H4 (cell line): ENCODE results near the gene WSB2. TPM values are rescaled to one million over a fixed set of nuclear protein-coding genes. Genes with fewer than 3 reads are reported as not detected.
A peak's percentile ranks its signal among the peaks of the same experiment; 100 is the strongest.
"Not testable (repeated sequence)": the region's sequence is repeated elsewhere in the genome, so short reads cannot be mapped to it uniquely, and the experiment has no call there.

Source experiments
- DNase-seq: peaks from one replicate; pipeline ENCODE4 v3.0.0-alpha.2; 2015; ENCODE audit warnings: low spot score
- total RNA-seq: library from RNA; depleted of rRNA; stranded (reverse); fragments of >200 nt; shearing (Covaris generic); gene quantifications from 2 replicates; pipeline ENCODE4 v1.2.3, GENCODE V29; 2014

The WSB2 gene
- total RNA-seq, 1 experiment from 2014 or later, result 178 TPM

GRCh38 chr12:118035190-118036041 is 25.6 kb downstream of the WSB2 start:
- DNase-seq, result peak; percentile 47

- DNase-seq, result peak; percentile 44
These were observed 26.4 kb downstream of the WSB2 start for GRCh38 chr12:118034429-118035189.

GRCh38 chr12:118033902-118034301 is 27.1 kb downstream of the WSB2 start:
- DNase-seq, result no peak

GRCh38 chr12:118033323-118033722 is 27.7 kb downstream of the WSB2 start:
- DNase-seq, result no peak

GRCh38 chr12:118032188-118032587 is 28.8 kb downstream of the WSB2 start:
- DNase-seq, result no peak

- no peak for DNase-seq
These were observed 31.8 kb downstream of the WSB2 start for GRCh38 chr12:118029166-118029565.

GRCh38 chr12:118025168-118025567 is 35.8 kb downstream of the WSB2 start:
- no peak for DNase-seq

GRCh38 chr12:118023301-118023860 is 37.6 kb downstream of the WSB2 start:
- DNase-seq, result no peak

GRCh38 chr12:118022728-118023109 is 38.3 kb downstream of the WSB2 start:
- DNase-seq, result no peak

GRCh38 chr12:118022097-118022727 is 38.8 kb downstream of the WSB2 start:
- DNase-seq, result not testable (repeated sequence)

GRCh38 chr12:118020036-118020435 is 40.9 kb downstream of the WSB2 start:
- no peak for DNase-seq

- DNase-seq, result no peak
These were observed 43.1 kb downstream of the WSB2 start for GRCh38 chr12:118017926-118018325.

- DNase-seq, result peak; percentile 96
These were observed 44.3 kb downstream of the WSB2 start, which contains the start of gene RFC5 for GRCh38 chr12:118016424-118017264. Gene RFC5 (plus strand): TSS chr12:118016703. CDS start chr12:118016828, 125 bp downstream.

GRCh38 chr12:118015944-118016343 is 45.0 kb downstream of the WSB2 start:
- DNase-seq, result no peak

- no peak for DNase-seq
These were observed 45.7 kb downstream of the WSB2 start for GRCh38 chr12:118015306-118015705.

GRCh38 chr12:118013283-118013682 is 47.7 kb downstream of the WSB2 start:
- no peak for DNase-seq

GRCh38 chr12:118011961-118012360 is 49.0 kb downstream of the WSB2 start:
- DNase-seq, result no peak

- DNase-seq, result no peak
These were observed 49.6 kb downstream of the WSB2 start for GRCh38 chr12:118011377-118011776.

GRCh38 chr12:118010903-118011302 is 50.1 kb downstream of the WSB2 start:
- DNase-seq, result no peak

GRCh38 chr12:117999806-118000205 is 61.2 kb downstream of the WSB2 start:
- DNase-seq, result not testable (repeated sequence)

- no peak for DNase-seq
These were observed 62.3 kb downstream of the WSB2 start for GRCh38 chr12:117998719-117999118.
